MCF 10A (cell line): ENCODE results near the gene VEZT. TPM values are rescaled to one million over a fixed set of nuclear protein-coding genes. Genes with fewer than 3 reads are reported as not detected.
A peak's percentile ranks its signal among the peaks of the same experiment; 100 is the strongest.

Experiments used
- BruUV-seq: library from RNA; stranded (reverse); fragments of 400-500 nt; replicated peaks from 2 replicates; lab custom pipeline; 2021; lab: Mats Ljungman, UMichigan
- CTCF ChIA-PET: fragments of 300-600 bp; sonication (Branson Sonifier 250); formaldehyde crosslinking; extraction: SDS; loops from one replicate; lab custom pipeline; 2021; ENCODE audit warnings: antibody characterized with exemption, inconsistent platforms; lab: Yijun Ruan, JAX
- POLR2A ChIA-PET: fragments of 300-600, 350-650 bp; sonication (Branson Sonifier 250); formaldehyde crosslinking; extraction: SDS; loops from one replicate; lab custom pipeline; 2020; ENCODE audit warnings: antibody characterized with exemption, inconsistent platforms; lab: Yijun Ruan, JAX
- DNase-seq: peaks from one replicate; pipeline ENCODE4 v3.0.0-alpha.2; 2018; ENCODE audit not compliant: unreplicated experiment
- H3K27ac Mint-ChIP-seq: one replicate; pipeline ENCODE4 v1.8.0; 2022; ENCODE audit warnings: mild to moderate bottlenecking, low read depth, mixed read lengths; ENCODE audit not compliant: unreplicated experiment
- H3K27me3 Mint-ChIP-seq: one replicate; pipeline ENCODE4 v1.8.0; 2022; ENCODE audit warnings: mixed read lengths; ENCODE audit not compliant: insufficient read depth, unreplicated experiment
- H3K36me3 Mint-ChIP-seq: one replicate; pipeline ENCODE4 v1.8.0; 2022; ENCODE audit warnings: mild to moderate bottlenecking, moderate library complexity, mixed read lengths; ENCODE audit not compliant: insufficient read depth, unreplicated experiment
- H3K4me1 Mint-ChIP-seq: one replicate; pipeline ENCODE4 v1.8.0; 2022; ENCODE audit warnings: mixed read lengths; ENCODE audit not compliant: insufficient read depth, unreplicated experiment
- H3K4me3 Mint-ChIP-seq: one replicate; pipeline ENCODE4 v1.8.0; 2022; ENCODE audit warnings: mild to moderate bottlenecking, moderate library complexity, mixed read lengths; ENCODE audit not compliant: unreplicated experiment
- H3K9me3 Mint-ChIP-seq: one replicate; pipeline ENCODE4 v1.8.0; 2022; ENCODE audit warnings: mixed read lengths; ENCODE audit not compliant: unreplicated experiment
- intact Hi-C: fragments of 100-400 bp; cut with micrococcal nuclease; formaldehyde crosslinking; loops from 2 replicates; pipeline ENCODE4 v1.14.1; 2022
- total RNA-seq: library from RNA; stranded (reverse); gene quantifications from 2 replicates; pipeline ENCODE4 v1.2.3, GENCODE V29; 2022
- TF ChIP-seq, protein P1 (sequence below): fragments of 200-600 bp; IDR thresholded peaks from one replicate; pipeline ENCODE4 v1.8.0; 2022; ENCODE audit warnings: antibody characterized with exemption, mild to moderate bottlenecking; ENCODE audit not compliant: unreplicated experiment

Gene VEZT
- total RNA-seq, 1 experiment from 2014 or later: 107 TPM

DNA sequence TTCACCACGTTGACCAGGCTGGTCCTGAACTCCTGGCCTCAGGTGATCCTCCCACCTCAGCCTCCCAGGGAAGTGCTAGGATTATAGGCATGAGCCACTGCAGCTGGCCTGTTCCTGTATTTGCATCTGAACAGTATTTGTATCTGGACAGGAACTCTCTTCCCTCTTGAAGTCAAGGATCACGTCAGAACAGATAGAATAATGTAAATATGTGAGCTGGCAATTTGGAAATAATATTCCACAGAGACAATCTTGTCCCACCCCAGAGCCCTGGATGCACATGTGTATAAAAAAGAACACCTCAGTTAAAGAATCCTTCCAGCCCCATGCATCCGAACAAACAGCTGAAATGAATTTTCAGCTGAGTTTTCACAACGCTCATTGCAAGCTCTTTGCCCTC, 118.3 kb downstream of the VEZT start:
- Mint-ChIP-seq H3K4me1 (peaks cover 6% of the 10 kb centered on the region), H3K4me3 (no peak overlapping the region), H3K27ac (no peak overlapping the region), H3K36me3 (no peaks in the 10 kb centered on the region), H3K27me3 (no peaks in the 10 kb centered on the region), H3K9me3 (no peaks in the 10 kb centered on the region)
- BruUV-seq: no TSS peak
- intact Hi-C loops: loop anchor here (1.0 to 10.0 kb wide), 6 partner anchors 119 to 1189 kb away; partner anchors contain the start of genes FGD6, PLXNC1 and VEZT
- no peak for DNase-seq
- CTCF ChIA-PET: interaction anchor here (0.6 to 3.0 kb wide), 13 partner anchors 9 to 578 kb away, joined by 3 to 10 read pairs (median 4); no protein-coding TSS in a partner anchor
- POLR2A ChIA-PET: interaction anchor here (0.8 kb wide), 1 partner anchor 138 kb away, joined by 7 read pairs; the partner anchor contains the start of gene METAP2
- TF ChIP-seq, protein P1, sequence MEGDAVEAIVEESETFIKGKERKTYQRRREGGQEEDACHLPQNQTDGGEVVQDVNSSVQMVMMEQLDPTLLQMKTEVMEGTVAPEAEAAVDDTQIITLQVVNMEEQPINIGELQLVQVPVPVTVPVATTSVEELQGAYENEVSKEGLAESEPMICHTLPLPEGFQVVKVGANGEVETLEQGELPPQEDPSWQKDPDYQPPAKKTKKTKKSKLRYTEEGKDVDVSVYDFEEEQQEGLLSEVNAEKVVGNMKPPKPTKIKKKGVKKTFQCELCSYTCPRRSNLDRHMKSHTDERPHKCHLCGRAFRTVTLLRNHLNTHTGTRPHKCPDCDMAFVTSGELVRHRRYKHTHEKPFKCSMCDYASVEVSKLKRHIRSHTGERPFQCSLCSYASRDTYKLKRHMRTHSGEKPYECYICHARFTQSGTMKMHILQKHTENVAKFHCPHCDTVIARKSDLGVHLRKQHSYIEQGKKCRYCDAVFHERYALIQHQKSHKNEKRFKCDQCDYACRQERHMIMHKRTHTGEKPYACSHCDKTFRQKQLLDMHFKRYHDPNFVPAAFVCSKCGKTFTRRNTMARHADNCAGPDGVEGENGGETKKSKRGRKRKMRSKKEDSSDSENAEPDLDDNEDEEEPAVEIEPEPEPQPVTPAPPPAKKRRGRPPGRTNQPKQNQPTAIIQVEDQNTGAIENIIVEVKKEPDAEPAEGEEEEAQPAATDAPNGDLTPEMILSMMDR: no peak

DNA sequence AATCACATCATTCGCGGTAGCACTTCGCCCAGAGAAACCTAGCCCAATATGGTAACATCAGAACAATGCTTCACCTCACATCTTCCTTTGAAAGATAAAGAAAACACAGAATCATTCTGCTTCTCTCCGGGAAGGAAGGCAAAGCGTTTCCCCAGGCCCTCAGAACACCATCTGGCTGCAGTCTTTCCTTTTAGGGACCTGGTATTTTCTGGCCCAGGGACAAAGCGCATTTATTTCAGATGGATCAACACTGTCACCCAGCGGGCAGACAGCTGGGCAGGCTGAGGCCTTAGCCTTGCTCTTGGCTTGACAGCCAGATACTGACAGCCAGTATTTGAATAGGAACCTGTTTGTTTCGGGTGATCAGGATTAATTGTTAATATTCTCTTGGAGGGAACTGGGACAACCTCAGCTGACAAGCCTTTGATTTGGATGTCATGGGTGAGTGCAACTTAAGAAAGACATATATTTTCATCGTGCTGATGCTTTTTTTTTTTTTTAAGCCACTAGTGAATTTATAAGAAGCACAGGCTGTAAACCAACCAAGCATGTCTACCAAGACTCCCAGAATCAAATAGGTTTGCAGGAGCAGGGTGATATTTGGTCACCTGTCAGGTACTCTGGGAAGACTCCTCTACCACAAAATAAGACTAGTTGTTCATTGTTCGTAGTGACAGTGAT, 118.9 kb downstream of the VEZT start:
- no TSS peak for BruUV-seq
- TF ChIP-seq, protein P1: peak; percentile 71
- Mint-ChIP-seq H3K27me3 (no peaks in the 10 kb centered on the region), H3K9me3 (no peaks in the 10 kb centered on the region), H3K27ac (no peak overlapping the region), H3K36me3 (no peaks in the 10 kb centered on the region), H3K4me3 (no peak overlapping the region), H3K4me1 (peaks cover 6% of the 10 kb centered on the region)
- ChIA-PET POLR2A (interaction anchor here (0.6 to 0.8 kb wide), 2 partner anchors 11 to 137 kb away, joined by 3 to 7 read pairs; partner anchors contain the start of gene METAP2), CTCF (interaction anchor here (0.6 to 3.0 kb wide), 16 partner anchors 8 to 1265 kb away, joined by 3 to 10 read pairs (median 4); no protein-coding TSS in a partner anchor)
- intact Hi-C loops: loop anchor here (1.0 to 10.0 kb wide), 6 partner anchors 119 to 1189 kb away; partner anchors contain the start of genes FGD6, PLXNC1 and VEZT
- peak; percentile 57 for DNase-seq

DNA sequence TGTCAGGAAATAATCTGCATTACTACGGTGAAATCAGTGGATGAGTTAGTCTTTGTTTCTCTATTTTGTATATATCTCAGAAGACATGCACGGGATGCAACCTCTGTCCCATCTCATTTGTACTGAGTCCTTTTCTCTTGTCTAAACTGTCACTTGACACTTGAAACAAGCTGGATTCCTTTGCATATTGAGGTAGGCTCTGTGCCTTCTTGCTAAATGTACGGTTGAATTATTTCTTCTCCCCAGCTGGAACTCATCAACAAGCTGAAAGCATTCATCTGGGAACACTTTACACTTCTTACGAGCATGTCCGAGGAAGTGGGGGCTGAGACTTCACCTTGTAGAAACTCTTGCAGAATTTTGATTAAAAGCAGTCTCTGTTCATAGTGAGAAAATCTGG, 119.5 kb downstream of the VEZT start:
- Mint-ChIP-seq H3K4me1 (peaks cover 6% of the 10 kb centered on the region), H3K27ac (no peak overlapping the region), H3K27me3 (no peaks in the 10 kb centered on the region), H3K36me3 (no peaks in the 10 kb centered on the region), H3K4me3 (no peak overlapping the region), H3K9me3 (no peaks in the 10 kb centered on the region)
- intact Hi-C loops: loop anchor here (2.0 to 10.0 kb wide), 5 partner anchors 120 to 1190 kb away; partner anchors contain the start of genes FGD6, PLXNC1 and VEZT
- CTCF ChIA-PET: interaction anchor here (0.5 to 3.0 kb wide), 10 partner anchors 14 to 1265 kb away, joined by 3 to 10 read pairs (median 4); no protein-coding TSS in a partner anchor
- TF ChIP-seq, protein P1: no peak
- DNase-seq: no peak
- POLR2A ChIA-PET: interaction anchor here (0.7 to 2.2 kb wide), 2 partner anchors 120 to 137 kb away, joined by 3 to 5 read pairs; partner anchors contain the start of genes FGD6, METAP2 and VEZT
- no TSS peak for BruUV-seq
